Ishikawa (cell line): ENCODE measurements around the gene RAB11FIP4.

ENCODE experiments used
- CREB1 ChIP-seq: IDR thresholded peaks from 2 replicates; pipeline ENCODE4 v1.6.1; 2012; ENCODE audit warnings: low read depth
- MAX ChIP-seq: IDR thresholded peaks from 2 replicates; pipeline ENCODE4 v1.6.1; 2012
- RAD21 ChIP-seq: IDR thresholded peaks from 2 replicates; pipeline ENCODE4 v1.6.1; 2012; ENCODE audit warnings: low read depth
- TAF1 ChIP-seq: IDR thresholded peaks from 2 replicates; pipeline ENCODE4 v1.6.1; 2012; ENCODE audit warnings: low read depth, mild to moderate bottlenecking
- TEAD4 ChIP-seq: IDR thresholded peaks from 2 replicates; pipeline ENCODE4 v1.6.1; 2012
- USF1 ChIP-seq: IDR thresholded peaks from 2 replicates; pipeline ENCODE4 v1.6.1; 2012
- YY1 ChIP-seq: IDR thresholded peaks from 2 replicates; pipeline ENCODE4 v1.6.1; 2012; ENCODE audit warnings: low read depth
- ZBTB7A ChIP-seq: IDR thresholded peaks from 2 replicates; pipeline ENCODE4 v1.6.1; 2012; ENCODE audit warnings: low read depth
- TF ChIP-seq, protein P1 (sequence below): IDR thresholded peaks from 2 replicates; pipeline ENCODE4 v1.6.1; 2012; ENCODE audit warnings: low read depth, mild to moderate bottlenecking

GRCh38 chr17:31391496-31391949 is at the start of gene RAB11FIP4:
- TF ChIP-seq RAD21 (no peak), MAX (no peak), CREB1 (no peak), ZBTB7A (no peak), TAF1 (no peak), TEAD4 (no peak), USF1 (no peak), YY1 (no peak)
- TF ChIP-seq, protein P1, sequence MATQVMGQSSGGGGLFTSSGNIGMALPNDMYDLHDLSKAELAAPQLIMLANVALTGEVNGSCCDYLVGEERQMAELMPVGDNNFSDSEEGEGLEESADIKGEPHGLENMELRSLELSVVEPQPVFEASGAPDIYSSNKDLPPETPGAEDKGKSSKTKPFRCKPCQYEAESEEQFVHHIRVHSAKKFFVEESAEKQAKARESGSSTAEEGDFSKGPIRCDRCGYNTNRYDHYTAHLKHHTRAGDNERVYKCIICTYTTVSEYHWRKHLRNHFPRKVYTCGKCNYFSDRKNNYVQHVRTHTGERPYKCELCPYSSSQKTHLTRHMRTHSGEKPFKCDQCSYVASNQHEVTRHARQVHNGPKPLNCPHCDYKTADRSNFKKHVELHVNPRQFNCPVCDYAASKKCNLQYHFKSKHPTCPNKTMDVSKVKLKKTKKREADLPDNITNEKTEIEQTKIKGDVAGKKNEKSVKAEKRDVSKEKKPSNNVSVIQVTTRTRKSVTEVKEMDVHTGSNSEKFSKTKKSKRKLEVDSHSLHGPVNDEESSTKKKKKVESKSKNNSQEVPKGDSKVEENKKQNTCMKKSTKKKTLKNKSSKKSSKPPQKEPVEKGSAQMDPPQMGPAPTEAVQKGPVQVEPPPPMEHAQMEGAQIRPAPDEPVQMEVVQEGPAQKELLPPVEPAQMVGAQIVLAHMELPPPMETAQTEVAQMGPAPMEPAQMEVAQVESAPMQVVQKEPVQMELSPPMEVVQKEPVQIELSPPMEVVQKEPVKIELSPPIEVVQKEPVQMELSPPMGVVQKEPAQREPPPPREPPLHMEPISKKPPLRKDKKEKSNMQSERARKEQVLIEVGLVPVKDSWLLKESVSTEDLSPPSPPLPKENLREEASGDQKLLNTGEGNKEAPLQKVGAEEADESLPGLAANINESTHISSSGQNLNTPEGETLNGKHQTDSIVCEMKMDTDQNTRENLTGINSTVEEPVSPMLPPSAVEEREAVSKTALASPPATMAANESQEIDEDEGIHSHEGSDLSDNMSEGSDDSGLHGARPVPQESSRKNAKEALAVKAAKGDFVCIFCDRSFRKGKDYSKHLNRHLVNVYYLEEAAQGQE, result no peak
